ENCODE measurements around the gene BACE1-AS.
"Not testable (repeated sequence)": the region's sequence is repeated elsewhere in the genome, so short reads cannot be mapped to it uniquely, and the experiment has no call there.

Gene BACE1-AS

GRCh38 chr11:117319214-117319840 lies 28.2 kb downstream of the BACE1-AS start:
- no peak for DNase-seq (ENCODE audit: low read depth in 2 of 2, low spot score in 1 of 2)

- DNase-seq (ENCODE audit: low read depth in 2 of 2, low spot score in 1 of 2) = not testable (repeated sequence)
Measured at GRCh38 chr11:117327255-117327566, 36.1 kb downstream of the BACE1-AS start.

- DNase-seq (ENCODE audit: low read depth in 2 of 2, low spot score in 1 of 2) = peak; percentile 82 to 89
Measured at GRCh38 chr11:117327567-117328374, 36.6 kb downstream of the BACE1-AS start, which contains the start of gene CEP164. Gene CEP164, plus strand, starts transcription at chr11:117327854. Its CDS starts 10,733 bp downstream, at chr11:117338587.

GRCh38 chr11:117328375-117329010 lies 37.3 kb downstream of the BACE1-AS start:
- no peak for DNase-seq (ENCODE audit: low read depth in 2 of 2, low spot score in 1 of 2)

- DNase-seq (ENCODE audit: low read depth in 2 of 2, low spot score in 1 of 2) = no peak
Measured at GRCh38 chr11:117332843-117333242, 41.7 kb downstream of the BACE1-AS start.

- DNase-seq (ENCODE audit: low read depth in 2 of 2, low spot score in 1 of 2) = no peak
Measured at GRCh38 chr11:117333917-117334316, 42.8 kb downstream of the BACE1-AS start.

GRCh38 chr11:117334896-117335295 lies 43.8 kb downstream of the BACE1-AS start:
- no peak for DNase-seq (ENCODE audit: low read depth in 2 of 2, low spot score in 1 of 2)

GRCh38 chr11:117335399-117335798 lies 44.3 kb downstream of the BACE1-AS start:
- no peak for DNase-seq (ENCODE audit: low read depth in 2 of 2, low spot score in 1 of 2)

GRCh38 chr11:117337076-117337475 lies 45.9 kb downstream of the BACE1-AS start:
- no peak for DNase-seq (ENCODE audit: low read depth in 2 of 2, low spot score in 1 of 2)

Data from stimulated activated CD8-positive, alpha-beta memory T cell treated with anti-CD3 and anti-CD28 coated beads, Interleukin-4, amount 100 ng/mL, for 1 hour (primary cell).